ENCODE measurements around the gene RPL15. TPM values are rescaled to one million over a fixed set of nuclear protein-coding genes. Genes with fewer than 3 reads are reported as not detected.

RPL15 gene
- total and polyA plus RNA-seq, 2 of the 13 experiments (the other 11 are each of a cell fraction or from before 2014, with no cell fraction given), result 1,297 to 3,693 TPM

DNA sequence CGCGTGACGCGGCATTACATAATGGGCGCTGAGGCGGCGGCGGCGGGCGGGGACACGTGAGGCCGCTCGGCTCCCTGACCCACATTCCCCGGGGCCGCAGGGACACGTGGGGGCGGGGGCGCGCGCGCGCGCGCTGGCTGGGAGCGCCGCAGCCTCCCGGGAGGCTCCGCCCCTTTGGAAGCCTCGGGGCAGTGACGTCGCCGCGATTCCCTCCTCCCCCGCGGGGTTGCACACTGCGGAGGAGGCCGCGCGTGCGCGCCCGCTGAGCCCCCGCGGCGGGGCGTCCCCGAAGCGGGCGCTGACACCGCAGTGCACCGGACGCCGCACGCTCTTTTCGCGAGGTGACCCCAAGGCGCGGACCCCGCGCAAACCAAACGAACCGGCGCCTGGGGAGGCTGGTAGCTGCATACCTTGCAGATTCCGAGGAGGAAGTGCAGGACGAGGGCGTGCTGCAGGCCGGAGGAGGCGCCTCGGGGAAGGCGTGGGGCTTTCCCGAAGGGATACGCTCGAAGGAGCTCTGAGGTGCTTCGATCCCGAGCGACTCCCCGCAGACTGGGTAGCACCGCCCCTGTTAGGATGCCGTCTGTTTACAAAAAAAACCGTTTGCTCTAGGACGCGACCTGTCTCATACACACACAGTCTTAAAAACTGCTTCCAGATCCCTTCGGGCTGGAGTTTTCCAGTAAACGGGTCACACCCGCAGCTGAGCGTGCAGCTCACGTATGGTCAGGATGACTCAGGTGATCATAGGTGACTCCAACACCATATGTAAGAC, 29.2 kb downstream of the RPL15 start (continued):
- TF ChIP-seq, protein P1, sequence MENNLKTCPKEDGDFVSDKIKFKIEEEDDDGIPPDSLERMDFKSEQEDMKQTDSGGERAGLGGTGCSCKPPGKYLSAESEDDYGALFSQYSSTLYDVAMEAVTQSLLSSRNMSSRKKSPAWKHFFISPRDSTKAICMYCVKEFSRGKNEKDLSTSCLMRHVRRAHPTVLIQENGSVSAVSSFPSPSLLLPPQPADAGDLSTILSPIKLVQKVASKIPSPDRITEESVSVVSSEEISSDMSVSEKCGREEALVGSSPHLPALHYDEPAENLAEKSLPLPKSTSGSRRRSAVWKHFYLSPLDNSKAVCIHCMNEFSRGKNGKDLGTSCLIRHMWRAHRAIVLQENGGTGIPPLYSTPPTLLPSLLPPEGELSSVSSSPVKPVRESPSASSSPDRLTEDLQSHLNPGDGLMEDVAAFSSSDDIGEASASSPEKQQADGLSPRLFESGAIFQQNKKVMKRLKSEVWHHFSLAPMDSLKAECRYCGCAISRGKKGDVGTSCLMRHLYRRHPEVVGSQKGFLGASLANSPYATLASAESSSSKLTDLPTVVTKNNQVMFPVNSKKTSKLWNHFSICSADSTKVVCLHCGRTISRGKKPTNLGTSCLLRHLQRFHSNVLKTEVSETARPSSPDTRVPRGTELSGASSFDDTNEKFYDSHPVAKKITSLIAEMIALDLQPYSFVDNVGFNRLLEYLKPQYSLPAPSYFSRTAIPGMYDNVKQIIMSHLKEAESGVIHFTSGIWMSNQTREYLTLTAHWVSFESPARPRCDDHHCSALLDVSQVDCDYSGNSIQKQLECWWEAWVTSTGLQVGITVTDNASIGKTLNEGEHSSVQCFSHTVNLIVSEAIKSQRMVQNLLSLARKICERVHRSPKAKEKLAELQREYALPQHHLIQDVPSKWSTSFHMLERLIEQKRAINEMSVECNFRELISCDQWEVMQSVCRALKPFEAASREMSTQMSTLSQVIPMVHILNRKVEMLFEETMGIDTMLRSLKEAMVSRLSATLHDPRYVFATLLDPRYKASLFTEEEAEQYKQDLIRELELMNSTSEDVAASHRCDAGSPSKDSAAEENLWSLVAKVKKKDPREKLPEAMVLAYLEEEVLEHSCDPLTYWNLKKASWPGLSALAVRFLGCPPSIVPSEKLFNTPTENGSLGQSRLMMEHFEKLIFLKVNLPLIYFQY (CRISPR knock-in tag; IDR thresholded peaks at IDR 0.05; ENCODE audit: borderline replicate concordance), result peak; percentile 76; the same call in 1 of the 2 replicates
- TF ChIP-seq ISX (CRISPR knock-in tag; conservative IDR thresholded peaks at IDR 0.05) (no peak), NONO (IDR thresholded peaks at IDR 0.05) (no peak), NONO (CRISPR knock-in tag; conservative IDR thresholded peaks at IDR 0.05) (0 out of 2 replicates have a peak, but pooled peaks have one; percentile 24), ZNF746 (CRISPR knock-in tag; IDR thresholded peaks at IDR 0.05) (peak; percentile 57; the same call in 1 of the 2 replicates), ZMYM3 (CRISPR knock-in tag; IDR thresholded peaks at IDR 0.05) (no peak), HES4 (CRISPR knock-in tag; IDR thresholded peaks at IDR 0.05; ENCODE audit: borderline replicate concordance) (no peak), KLF16 (CRISPR knock-in tag; IDR thresholded peaks at IDR 0.05) (peak in 1 of 2 experiments; percentile 74; a peak in 2 of 4 replicates), ZBTB10 (CRISPR knock-in tag; IDR thresholded peaks at IDR 0.05; ENCODE audit: borderline replicate concordance) (no peak), SMAD1 (CRISPR knock-in tag; IDR thresholded peaks at IDR 0.05; ENCODE audit: borderline replicate concordance, low read depth) (no peak), ZNF160 (CRISPR knock-in tag; IDR thresholded peaks at IDR 0.05) (no peak; the same call in 1 of the 2 replicates), IKZF1 (IDR thresholded peaks at IDR 0.05) (no peak), THAP9 (CRISPR knock-in tag; IDR thresholded peaks at IDR 0.05; ENCODE audit: borderline replicate concordance) (no peak)
- TF ChIP-seq, protein P2, sequence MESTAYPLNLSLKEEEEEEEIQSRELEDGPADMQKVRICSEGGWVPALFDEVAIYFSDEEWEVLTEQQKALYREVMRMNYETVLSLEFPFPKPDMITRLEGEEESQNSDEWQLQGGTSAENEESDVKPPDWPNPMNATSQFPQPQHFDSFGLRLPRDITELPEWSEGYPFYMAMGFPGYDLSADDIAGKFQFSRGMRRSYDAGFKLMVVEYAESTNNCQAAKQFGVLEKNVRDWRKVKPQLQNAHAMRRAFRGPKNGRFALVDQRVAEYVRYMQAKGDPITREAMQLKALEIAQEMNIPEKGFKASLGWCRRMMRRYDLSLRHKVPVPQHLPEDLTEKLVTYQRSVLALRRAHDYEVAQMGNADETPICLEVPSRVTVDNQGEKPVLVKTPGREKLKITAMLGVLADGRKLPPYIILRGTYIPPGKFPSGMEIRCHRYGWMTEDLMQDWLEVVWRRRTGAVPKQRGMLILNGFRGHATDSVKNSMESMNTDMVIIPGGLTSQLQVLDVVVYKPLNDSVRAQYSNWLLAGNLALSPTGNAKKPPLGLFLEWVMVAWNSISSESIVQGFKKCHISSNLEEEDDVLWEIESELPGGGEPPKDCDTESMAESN (CRISPR knock-in tag; conservative IDR thresholded peaks at IDR 0.05), result peak; percentile 25; the same call in 1 of the 2 replicates
- TF ChIP-seq, protein P3, sequence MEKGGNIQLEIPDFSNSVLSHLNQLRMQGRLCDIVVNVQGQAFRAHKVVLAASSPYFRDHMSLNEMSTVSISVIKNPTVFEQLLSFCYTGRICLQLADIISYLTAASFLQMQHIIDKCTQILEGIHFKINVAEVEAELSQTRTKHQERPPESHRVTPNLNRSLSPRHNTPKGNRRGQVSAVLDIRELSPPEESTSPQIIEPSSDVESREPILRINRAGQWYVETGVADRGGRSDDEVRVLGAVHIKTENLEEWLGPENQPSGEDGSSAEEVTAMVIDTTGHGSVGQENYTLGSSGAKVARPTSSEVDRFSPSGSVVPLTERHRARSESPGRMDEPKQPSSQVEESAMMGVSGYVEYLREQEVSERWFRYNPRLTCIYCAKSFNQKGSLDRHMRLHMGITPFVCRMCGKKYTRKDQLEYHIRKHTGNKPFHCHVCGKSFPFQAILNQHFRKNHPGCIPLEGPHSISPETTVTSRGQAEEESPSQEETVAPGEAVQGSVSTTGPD (CRISPR knock-in tag; IDR thresholded peaks at IDR 0.05), result no peak
